MCF 10A (cell line): Measurements from ENCODE around the gene GPN1. TPM values are rescaled to one million over a fixed set of nuclear protein-coding genes. Genes with fewer than 3 reads are reported as not detected.

ENCODE experiments used
- BruUV-seq: library from RNA; stranded (reverse); fragments of 400-500 nt; replicated peaks from 2 replicates; lab custom pipeline; 2021; lab: Mats Ljungman, UMichigan
- CTCF ChIA-PET: fragments of 300-600 bp; sonication (Branson Sonifier 250); formaldehyde crosslinking; extraction: SDS; loops from one replicate; lab custom pipeline; 2021; ENCODE audit warnings: antibody characterized with exemption, inconsistent platforms; lab: Yijun Ruan, JAX
- POLR2A ChIA-PET: fragments of 300-600, 350-650 bp; sonication (Branson Sonifier 250); formaldehyde crosslinking; extraction: SDS; loops from one replicate; lab custom pipeline; 2020; ENCODE audit warnings: antibody characterized with exemption, inconsistent platforms; lab: Yijun Ruan, JAX
- DNase-seq: peaks from one replicate; pipeline ENCODE4 v3.0.0-alpha.2; 2018; ENCODE audit not compliant: unreplicated experiment
- H3K27ac Mint-ChIP-seq: one replicate; pipeline ENCODE4 v1.8.0; 2022; ENCODE audit warnings: mild to moderate bottlenecking, low read depth, mixed read lengths; ENCODE audit not compliant: unreplicated experiment
- H3K27me3 Mint-ChIP-seq: one replicate; pipeline ENCODE4 v1.8.0; 2022; ENCODE audit warnings: mixed read lengths; ENCODE audit not compliant: insufficient read depth, unreplicated experiment
- H3K36me3 Mint-ChIP-seq: one replicate; pipeline ENCODE4 v1.8.0; 2022; ENCODE audit warnings: mild to moderate bottlenecking, moderate library complexity, mixed read lengths; ENCODE audit not compliant: insufficient read depth, unreplicated experiment
- H3K4me1 Mint-ChIP-seq: one replicate; pipeline ENCODE4 v1.8.0; 2022; ENCODE audit warnings: mixed read lengths; ENCODE audit not compliant: insufficient read depth, unreplicated experiment
- H3K4me3 Mint-ChIP-seq: one replicate; pipeline ENCODE4 v1.8.0; 2022; ENCODE audit warnings: mild to moderate bottlenecking, moderate library complexity, mixed read lengths; ENCODE audit not compliant: unreplicated experiment
- H3K9me3 Mint-ChIP-seq: one replicate; pipeline ENCODE4 v1.8.0; 2022; ENCODE audit warnings: mixed read lengths; ENCODE audit not compliant: unreplicated experiment
- intact Hi-C: fragments of 100-400 bp; cut with micrococcal nuclease; formaldehyde crosslinking; loops from 2 replicates; pipeline ENCODE4 v1.14.1; 2022
- total RNA-seq: library from RNA; stranded (reverse); gene quantifications from 2 replicates; pipeline ENCODE4 v1.2.3, GENCODE V29; 2022
- TF ChIP-seq, protein P1 (sequence below): fragments of 200-600 bp; IDR thresholded peaks from one replicate; pipeline ENCODE4 v1.8.0; 2022; ENCODE audit warnings: antibody characterized with exemption, mild to moderate bottlenecking; ENCODE audit not compliant: unreplicated experiment

The GPN1 gene
- total RNA-seq, 1 experiment from 2014 or later = 30.5 TPM

DNA sequence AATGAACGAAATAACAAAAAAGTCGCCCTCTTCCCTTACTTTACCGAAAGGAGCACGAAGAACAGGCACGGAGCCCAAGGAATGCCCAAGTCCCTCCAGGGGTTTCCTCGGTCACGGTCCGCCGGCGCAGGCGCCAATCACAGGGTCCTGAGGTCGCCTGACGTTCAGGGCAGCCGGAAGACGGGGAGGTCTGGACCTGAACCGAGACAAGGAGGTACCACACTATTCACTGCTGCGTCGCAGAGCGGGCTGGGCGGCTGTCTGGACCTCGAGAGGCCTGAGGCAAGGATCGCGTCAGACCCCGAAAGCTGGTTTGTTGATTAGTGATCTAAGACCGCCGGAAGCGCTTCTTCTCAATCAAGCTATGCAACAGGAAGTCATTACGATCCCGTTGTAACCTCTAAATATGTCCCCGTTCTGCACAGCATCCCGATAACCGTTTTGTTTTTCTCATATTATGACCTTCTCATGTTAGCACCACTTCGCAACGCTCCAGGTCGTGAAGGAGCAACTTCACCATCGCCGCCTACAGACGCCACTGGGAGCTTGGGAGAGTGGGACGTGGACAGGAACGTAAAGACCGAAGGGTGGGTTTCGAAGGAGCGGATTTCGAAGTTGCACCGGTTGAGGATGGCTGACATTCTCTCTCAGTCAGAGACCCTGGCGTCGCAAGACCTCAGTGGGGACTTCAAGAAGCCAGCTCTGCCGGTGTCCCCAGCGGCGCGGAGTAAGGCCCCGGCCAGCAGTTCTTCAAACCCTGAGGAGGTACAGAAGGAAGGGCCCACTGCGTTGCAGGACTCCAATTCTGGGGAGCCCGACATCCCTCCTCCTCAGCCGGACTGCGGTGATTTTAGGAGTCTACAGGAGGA, 34.7 kb downstream of the GPN1 start, which contains the start of the genes SLC4A1AP and SUPT7L:
SLC4A1AP (plus strand) TSS at position 605 of the 869 bp plus-strand sequence; CDS start at position 631, 26 bp downstream.
SUPT7L (minus strand) TSS at position 330 of the 869 bp plus-strand sequence. CDS start 1,422 bp downstream, outside the sequence.
- peak within 1 kb of the TSS; percentile 95 for H3K27ac Mint-ChIP-seq
- peaks cover 29% of the 10 kb centered on the region for H3K4me1 Mint-ChIP-seq
- peak within 1 kb of the TSS; percentile 92 for H3K4me3 Mint-ChIP-seq
- TF ChIP-seq, protein P1, sequence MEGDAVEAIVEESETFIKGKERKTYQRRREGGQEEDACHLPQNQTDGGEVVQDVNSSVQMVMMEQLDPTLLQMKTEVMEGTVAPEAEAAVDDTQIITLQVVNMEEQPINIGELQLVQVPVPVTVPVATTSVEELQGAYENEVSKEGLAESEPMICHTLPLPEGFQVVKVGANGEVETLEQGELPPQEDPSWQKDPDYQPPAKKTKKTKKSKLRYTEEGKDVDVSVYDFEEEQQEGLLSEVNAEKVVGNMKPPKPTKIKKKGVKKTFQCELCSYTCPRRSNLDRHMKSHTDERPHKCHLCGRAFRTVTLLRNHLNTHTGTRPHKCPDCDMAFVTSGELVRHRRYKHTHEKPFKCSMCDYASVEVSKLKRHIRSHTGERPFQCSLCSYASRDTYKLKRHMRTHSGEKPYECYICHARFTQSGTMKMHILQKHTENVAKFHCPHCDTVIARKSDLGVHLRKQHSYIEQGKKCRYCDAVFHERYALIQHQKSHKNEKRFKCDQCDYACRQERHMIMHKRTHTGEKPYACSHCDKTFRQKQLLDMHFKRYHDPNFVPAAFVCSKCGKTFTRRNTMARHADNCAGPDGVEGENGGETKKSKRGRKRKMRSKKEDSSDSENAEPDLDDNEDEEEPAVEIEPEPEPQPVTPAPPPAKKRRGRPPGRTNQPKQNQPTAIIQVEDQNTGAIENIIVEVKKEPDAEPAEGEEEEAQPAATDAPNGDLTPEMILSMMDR = no peak
- CTCF ChIA-PET = interaction anchor here (0.6 to 5.6 kb wide), 5 partner anchors 12 to 1300 kb away, joined by 3 to 41 read pairs (median 3); no protein-coding TSS in a partner anchor
- intact Hi-C loops = no loop called here
- DNase-seq = peak; percentile 83
- H3K9me3 Mint-ChIP-seq = no peaks in the 10 kb centered on the region
- no TSS peak for BruUV-seq
- POLR2A ChIA-PET = interaction anchor here (0.7 to 3.4 kb wide), 21 partner anchors 9 to 452 kb away, joined by 3 to 27 read pairs (median 4); partner anchors contain the start of genes ATRAID, CCDC121, EIF2B4 and GPN1
- no peaks in the 10 kb centered on the region for H3K27me3 Mint-ChIP-seq
- H3K36me3 Mint-ChIP-seq = peaks cover 68% of the 10 kb centered on the region

DNA sequence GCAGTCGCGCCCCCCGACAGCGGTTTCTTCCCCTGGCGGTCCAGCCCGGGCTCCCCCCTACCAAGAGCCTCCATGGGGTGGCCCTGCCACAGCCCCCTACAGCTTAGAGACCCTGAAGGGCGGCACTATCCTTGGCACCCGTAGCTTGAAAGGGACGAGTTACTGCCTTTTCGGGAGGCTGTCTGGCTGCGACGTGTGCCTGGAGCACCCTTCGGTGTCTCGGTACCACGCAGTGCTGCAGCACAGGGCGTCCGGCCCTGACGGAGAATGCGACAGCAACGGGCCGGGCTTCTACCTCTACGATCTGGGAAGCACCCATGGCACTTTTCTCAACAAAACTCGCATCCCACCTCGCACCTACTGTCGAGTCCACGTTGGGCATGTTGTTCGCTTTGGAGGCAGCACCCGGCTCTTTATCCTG, 35.3 kb downstream of the GPN1 start:
- ChIA-PET CTCF (interaction anchor here (0.6 to 5.6 kb wide), 4 partner anchors 9 to 30 kb away, joined by 3 to 41 read pairs (median 4); no protein-coding TSS in a partner anchor), POLR2A (interaction anchor here (0.9 to 3.4 kb wide), 16 partner anchors 9 to 293 kb away, joined by 3 to 27 read pairs (median 4); partner anchors contain the start of genes CCDC121, GPN1 and PPM1G)
- Mint-ChIP-seq H3K4me1 (peaks cover 29% of the 10 kb centered on the region), H3K36me3 (peaks cover 68% of the 10 kb centered on the region), H3K4me3 (peak overlapping the region; percentile 92), H3K9me3 (no peaks in the 10 kb centered on the region), H3K27me3 (no peaks in the 10 kb centered on the region), H3K27ac (peak overlapping the region; percentile 95)
- DNase-seq = no peak
- TF ChIP-seq, protein P1 = no peak
- intact Hi-C loops = no loop called here
- BruUV-seq = TSS peak; percentile 77

DNA sequence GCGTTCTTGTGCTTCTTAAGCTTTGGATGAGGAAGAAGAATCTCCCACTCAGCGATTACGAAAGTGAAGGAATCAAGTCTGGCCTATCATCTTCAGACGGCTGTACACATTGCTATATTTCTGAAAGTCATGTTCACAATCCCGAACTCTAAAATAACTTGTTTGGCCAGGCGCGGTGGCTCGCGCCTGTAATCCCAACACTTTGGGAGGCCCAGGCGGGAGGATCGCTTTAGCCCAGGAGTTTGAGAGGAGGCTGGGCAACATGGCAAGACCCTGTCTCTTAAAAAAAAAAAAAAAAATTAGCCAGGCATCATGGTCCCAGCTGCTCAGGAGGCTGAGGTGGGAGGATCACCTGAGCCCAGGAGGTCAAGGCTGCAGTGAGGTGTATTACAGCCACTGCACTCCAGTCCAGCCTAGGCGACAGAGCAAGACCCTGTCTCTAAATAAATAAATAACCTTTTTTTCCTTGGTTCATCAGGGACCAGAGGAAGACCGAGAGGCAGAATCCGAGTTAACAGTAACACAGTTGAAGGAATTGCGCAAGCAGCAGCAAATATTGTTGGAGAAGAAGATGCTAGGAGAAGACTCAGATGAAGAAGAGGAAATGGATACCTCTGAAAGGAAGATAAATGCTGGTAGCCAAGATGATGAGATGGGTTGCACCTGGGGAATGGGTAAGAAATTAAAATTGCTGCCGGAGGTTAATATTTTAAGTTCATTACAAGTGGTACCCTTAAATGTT, 35.9 kb downstream of the GPN1 start:
- BruUV-seq = no TSS peak
- TF ChIP-seq, protein P1 = no peak
- POLR2A ChIA-PET = interaction anchor here (1.5 to 3.4 kb wide), 7 partner anchors 10 to 294 kb away, joined by 4 to 27 read pairs (median 17); partner anchors contain the start of genes CCDC121, GPN1 and PPM1G
- intact Hi-C loops = no loop called here
- CTCF ChIA-PET = interaction anchor here (0.6 to 5.6 kb wide), 4 partner anchors 9 to 195 kb away, joined by 3 to 41 read pairs (median 4); no protein-coding TSS in a partner anchor
- Mint-ChIP-seq H3K27me3 (no peaks in the 10 kb centered on the region), H3K36me3 (peaks cover 68% of the 10 kb centered on the region), H3K27ac (peak overlapping the region; percentile 95), H3K4me1 (peaks cover 23% of the 10 kb centered on the region), H3K9me3 (no peaks in the 10 kb centered on the region), H3K4me3 (peak overlapping the region; percentile 92)
- DNase-seq = no peak
